Measurements from ENCODE around the gene CTCFL.
"Not testable (repeated sequence)": the region's sequence is repeated elsewhere in the genome, so short reads cannot be mapped to it uniquely, and the experiment has no call there.

CTCFL gene

GRCh38 chr20:57536120-57536708 is 11.3 kb upstream of the CTCFL start:
- no peak for DNase-seq (ENCODE audit: low read depth in 2 of 2)

GRCh38 chr20:57535297-57535696 is 10.4 kb upstream of the CTCFL start:
- no peak for DNase-seq (ENCODE audit: low read depth in 2 of 2)

GRCh38 chr20:57532104-57532503 is 7.2 kb upstream of the CTCFL start:
- DNase-seq (ENCODE audit: low read depth in 2 of 2) = no peak

- DNase-seq (ENCODE audit: low read depth in 2 of 2) = no peak
These were observed 5.5 kb upstream of the CTCFL start for GRCh38 chr20:57530327-57530981.

GRCh38 chr20:57529810-57530209 is 4.9 kb upstream of the CTCFL start:
- no peak for DNase-seq (ENCODE audit: low read depth in 2 of 2)

GRCh38 chr20:57529160-57529585 is 4.2 kb upstream of the CTCFL start:
- DNase-seq (ENCODE audit: low read depth in 2 of 2) = no peak

- no peak for DNase-seq (ENCODE audit: low read depth in 2 of 2)
These were observed 3.2 kb upstream of the CTCFL start for GRCh38 chr20:57528148-57528547.

GRCh38 chr20:57527728-57528127 is 2.8 kb upstream of the CTCFL start:
- DNase-seq (ENCODE audit: low read depth in 2 of 2) = no peak

- no peak for DNase-seq (ENCODE audit: low read depth in 2 of 2)
These were observed 2.0 kb upstream of the CTCFL start for GRCh38 chr20:57526885-57527460.

- no peak for DNase-seq (ENCODE audit: low read depth in 2 of 2)
These were observed 1.3 kb upstream of the CTCFL start for GRCh38 chr20:57526087-57526884.

GRCh38 chr20:57525328-57526086 is 567 bp upstream of the CTCFL start:
- no peak for DNase-seq (ENCODE audit: low read depth in 2 of 2)

- no peak for DNase-seq (ENCODE audit: low read depth in 2 of 2)
These were observed 1.2 kb downstream of the CTCFL start for GRCh38 chr20:57523782-57524181.

- DNase-seq (ENCODE audit: low read depth in 2 of 2) = no peak
These were observed 2.4 kb downstream of the CTCFL start for GRCh38 chr20:57522380-57523140.

GRCh38 chr20:57517904-57518303 is 7.0 kb downstream of the CTCFL start:
- no peak for DNase-seq (ENCODE audit: low read depth in 2 of 2)

GRCh38 chr20:57514273-57514751 is 10.6 kb downstream of the CTCFL start:
- no peak for DNase-seq (ENCODE audit: low read depth in 2 of 2)

GRCh38 chr20:57513199-57513598 is 11.7 kb downstream of the CTCFL start:
- DNase-seq (ENCODE audit: low read depth in 2 of 2) = no peak

- no peak for DNase-seq (ENCODE audit: low read depth in 2 of 2)
These were observed 12.5 kb downstream of the CTCFL start for GRCh38 chr20:57512432-57512831.

GRCh38 chr20:57511709-57512108 is 13.2 kb downstream of the CTCFL start:
- not testable (repeated sequence) for DNase-seq (ENCODE audit: low read depth in 2 of 2)

GRCh38 chr20:57509665-57510237 is 15.2 kb downstream of the CTCFL start:
- DNase-seq (ENCODE audit: low read depth in 2 of 2) = no peak

- DNase-seq (ENCODE audit: low read depth in 2 of 2) = no peak
These were observed 16.1 kb downstream of the CTCFL start for GRCh38 chr20:57508831-57509230.

GRCh38 chr20:57508381-57508780 is 16.6 kb downstream of the CTCFL start:
- no peak for DNase-seq (ENCODE audit: low read depth in 2 of 2)

Data from stimulated activated CD8-positive, alpha-beta memory T cell treated with anti-CD3 and anti-CD28 coated beads, Interleukin-15, amount 100 ng/mL, for 4 hours (primary cell).